K562 (cell line): ENCODE results near the gene EPHB4. TPM values are rescaled to one million over a fixed set of nuclear protein-coding genes. Genes with fewer than 3 reads are reported as not detected.

Source experiments
- BDP1 ChIP-seq: IDR thresholded peaks from 3 replicates; pipeline ENCODE4 v1.6.1; 2011; ENCODE audit not compliant: insufficient read length, insufficient read depth
- CREM ChIP-seq: IDR thresholded peaks from 2 replicates; pipeline ENCODE4 v1.6.1; 2014; ENCODE audit warnings: antibody characterized with exemption, low read depth
- EP300 ChIP-seq: IDR thresholded peaks from 2 replicates; pipeline ENCODE4 v1.6.1; 2012; ENCODE audit warnings: low read length, improper control_type of control experiment
- GATAD2A ChIP-seq: fragments of 450-650 bp; IDR thresholded peaks from 2 replicates; pipeline ENCODE4 v1.6.1; 2017
- HCFC1 ChIP-seq: IDR thresholded peaks from 2 replicates; pipeline ENCODE4 v1.6.1; 2012; ENCODE audit warnings: low read depth, low read length, improper control_type of control experiment
- NFATC3 ChIP-seq: fragments of 450-650 bp; IDR thresholded peaks from 2 replicates; pipeline ENCODE4 v1.6.1; 2017; ENCODE audit warnings: mild to moderate bottlenecking
- NR1H2 ChIP-seq: sonication (generic); formaldehyde crosslinking; IDR thresholded peaks from 2 replicates; pipeline ENCODE4 v1.4.0; 2020; ENCODE audit warnings: mild to moderate bottlenecking, missing genetic modification reagents
- NR2C2 ChIP-seq, 2 experiments: fragments of 200-800 bp in 1 of 2; sonication (Bioruptor generic) in 1 of 2; sonication (generic) in 1 of 2; formaldehyde crosslinking in 1 of 2; IDR thresholded peaks; 2 replicates each; pipeline versions ENCODE4 v1.6.1 to v1.8.0; 2016 to 2022; ENCODE audit warnings: mild to moderate bottlenecking in 1 of 2, missing compliant biosample characterization in 1 of 2, missing genetic modification characterization in 1 of 2, missing genetic modification reagents in 1 of 2
- SAP30 ChIP-seq: fragments of 200-600 bp; sonication (generic); IDR thresholded peaks from 2 replicates; pipeline ENCODE4 v1.6.1; 2012; ENCODE audit warnings: borderline replicate concordance, low read depth, mild to moderate bottlenecking, moderate library complexity, low read length, control low read depth, inconsistent platforms; ENCODE audit not compliant: insufficient read depth, poor library complexity, severe bottlenecking
- SMAD1 ChIP-seq: fragments of 150-350 bp; IDR thresholded peaks from 2 replicates; pipeline ENCODE4 v1.6.1; 2014; ENCODE audit warnings: low read length, low read depth; ENCODE audit not compliant: partially characterized antibody
- ZEB2 ChIP-seq: fragments of 450-650 bp; IDR thresholded peaks from 2 replicates; pipeline ENCODE4 v1.6.1; 2016
- ZNF311 ChIP-seq: fragments of 250-450 bp; sonication (Bioruptor Pico); IDR thresholded peaks from 2 replicates; pipeline ENCODE4 v1.4.0; 2020; ENCODE audit warnings: mild to moderate bottlenecking, moderate library complexity
- ZNF583 ChIP-seq: fragments of 250-450 bp; sonication (Bioruptor Pico); IDR thresholded peaks from 2 replicates; pipeline ENCODE4 v1.4.0; 2020
- ZNF584 ChIP-seq: fragments of 200-800 bp; sonication (Bioruptor generic); IDR thresholded peaks from 2 replicates; pipeline ENCODE4 v1.6.1; 2016; ENCODE audit warnings: low read depth, mild to moderate bottlenecking, missing genetic modification characterization, missing compliant biosample characterization
- ZNF695 ChIP-seq: fragments of 450-650 bp; formaldehyde crosslinking; IDR thresholded peaks from 2 replicates; pipeline ENCODE4 v1.4.0; 2020; ENCODE audit warnings: mild to moderate bottlenecking, moderate library complexity
- polyA plus RNA-seq, 8 experiments: library from polyadenylated mRNA; depleted of rRNA in 4 of 8; stranded (reverse) in 5 of 8; unstranded in 3 of 8; fragments of >200 nt; fragmentation: Nextera tagmentation in 2 of 8; fragmentation: Illumina TruSeq in 1 of 8; extraction: Ambion mirVana in 2 of 8; extraction: Trizol in 1 of 8; gene quantifications; 2 replicates each; pipeline versions ENCODE4 v1.2.1 to v1.2.3, GENCODE V29; 2011 to 2014; ENCODE audit warnings: inconsistent platforms in 1 of 8, missing spikeins in 1 of 8
- total RNA-seq, 7 experiments: library from RNA; depleted of rRNA in 6 of 7; stranded (reverse); fragments of >200 nt in 6 of 7; fragmentation: Illumina TruSeq in 2 of 7; extraction: Trizol in 2 of 7; gene quantifications; 2 replicates each; pipeline versions ENCODE4 v1.2.1 to v1.2.3, GENCODE V29; 2011 to 2021; ENCODE audit warnings: low replicate concordance in 1 of 7
- TF ChIP-seq, protein P1 (sequence below): sonication (generic); formaldehyde crosslinking; IDR thresholded peaks from 2 replicates; pipeline ENCODE4 v1.8.0; 2023; ENCODE audit warnings: mild to moderate bottlenecking, missing genetic modification reagents
- TF ChIP-seq, protein P2 (sequence below), 2 experiments: IDR thresholded peaks; 2 replicates each; pipeline ENCODE4 v1.6.1; 2012; ENCODE audit warnings: improper control_type of control experiment in 2 of 2, low read depth in 2 of 2, low read length in 2 of 2, borderline replicate concordance in 1 of 2
- TF ChIP-seq, protein P3 (sequence below): fragments of 150-350 bp; conservative IDR thresholded peaks from 2 replicates; pipeline ENCODE4 v1.6.1; 2014; ENCODE audit warnings: low read length

Gene EPHB4
- total and polyA plus RNA-seq, 9 of the 15 experiments (the other 6 are each of a cell fraction or from before 2014, with no cell fraction given) = 1.2 to 82.1 (median 37.9) TPM

GRCh38 chr7:100840470-100841100 is 13.3 kb upstream of the EPHB4 start (continued):
- TF ChIP-seq, protein P1, sequence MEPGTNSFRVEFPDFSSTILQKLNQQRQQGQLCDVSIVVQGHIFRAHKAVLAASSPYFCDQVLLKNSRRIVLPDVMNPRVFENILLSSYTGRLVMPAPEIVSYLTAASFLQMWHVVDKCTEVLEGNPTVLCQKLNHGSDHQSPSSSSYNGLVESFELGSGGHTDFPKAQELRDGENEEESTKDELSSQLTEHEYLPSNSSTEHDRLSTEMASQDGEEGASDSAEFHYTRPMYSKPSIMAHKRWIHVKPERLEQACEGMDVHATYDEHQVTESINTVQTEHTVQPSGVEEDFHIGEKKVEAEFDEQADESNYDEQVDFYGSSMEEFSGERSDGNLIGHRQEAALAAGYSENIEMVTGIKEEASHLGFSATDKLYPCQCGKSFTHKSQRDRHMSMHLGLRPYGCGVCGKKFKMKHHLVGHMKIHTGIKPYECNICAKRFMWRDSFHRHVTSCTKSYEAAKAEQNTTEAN (CRISPR knock-in tag) = no peak
- TF ChIP-seq, protein P2, sequence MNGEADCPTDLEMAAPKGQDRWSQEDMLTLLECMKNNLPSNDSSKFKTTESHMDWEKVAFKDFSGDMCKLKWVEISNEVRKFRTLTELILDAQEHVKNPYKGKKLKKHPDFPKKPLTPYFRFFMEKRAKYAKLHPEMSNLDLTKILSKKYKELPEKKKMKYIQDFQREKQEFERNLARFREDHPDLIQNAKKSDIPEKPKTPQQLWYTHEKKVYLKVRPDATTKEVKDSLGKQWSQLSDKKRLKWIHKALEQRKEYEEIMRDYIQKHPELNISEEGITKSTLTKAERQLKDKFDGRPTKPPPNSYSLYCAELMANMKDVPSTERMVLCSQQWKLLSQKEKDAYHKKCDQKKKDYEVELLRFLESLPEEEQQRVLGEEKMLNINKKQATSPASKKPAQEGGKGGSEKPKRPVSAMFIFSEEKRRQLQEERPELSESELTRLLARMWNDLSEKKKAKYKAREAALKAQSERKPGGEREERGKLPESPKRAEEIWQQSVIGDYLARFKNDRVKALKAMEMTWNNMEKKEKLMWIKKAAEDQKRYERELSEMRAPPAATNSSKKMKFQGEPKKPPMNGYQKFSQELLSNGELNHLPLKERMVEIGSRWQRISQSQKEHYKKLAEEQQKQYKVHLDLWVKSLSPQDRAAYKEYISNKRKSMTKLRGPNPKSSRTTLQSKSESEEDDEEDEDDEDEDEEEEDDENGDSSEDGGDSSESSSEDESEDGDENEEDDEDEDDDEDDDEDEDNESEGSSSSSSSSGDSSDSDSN (IDR thresholded peaks at IDR 0.05; ENCODE audit: borderline replicate concordance in 1 of 2, low read depth in 2 of 2, low read length in 2 of 2) = no peak
- no peak for TF ChIP-seq SAP30
- TF ChIP-seq GATAD2A = no peak
- no peak for TF ChIP-seq ZNF584 (CRISPR knock-in tag)
- TF ChIP-seq NFATC3 = 0 out of 2 replicates have a peak, but pooled peaks have one; percentile 68
- TF ChIP-seq, protein P3, sequence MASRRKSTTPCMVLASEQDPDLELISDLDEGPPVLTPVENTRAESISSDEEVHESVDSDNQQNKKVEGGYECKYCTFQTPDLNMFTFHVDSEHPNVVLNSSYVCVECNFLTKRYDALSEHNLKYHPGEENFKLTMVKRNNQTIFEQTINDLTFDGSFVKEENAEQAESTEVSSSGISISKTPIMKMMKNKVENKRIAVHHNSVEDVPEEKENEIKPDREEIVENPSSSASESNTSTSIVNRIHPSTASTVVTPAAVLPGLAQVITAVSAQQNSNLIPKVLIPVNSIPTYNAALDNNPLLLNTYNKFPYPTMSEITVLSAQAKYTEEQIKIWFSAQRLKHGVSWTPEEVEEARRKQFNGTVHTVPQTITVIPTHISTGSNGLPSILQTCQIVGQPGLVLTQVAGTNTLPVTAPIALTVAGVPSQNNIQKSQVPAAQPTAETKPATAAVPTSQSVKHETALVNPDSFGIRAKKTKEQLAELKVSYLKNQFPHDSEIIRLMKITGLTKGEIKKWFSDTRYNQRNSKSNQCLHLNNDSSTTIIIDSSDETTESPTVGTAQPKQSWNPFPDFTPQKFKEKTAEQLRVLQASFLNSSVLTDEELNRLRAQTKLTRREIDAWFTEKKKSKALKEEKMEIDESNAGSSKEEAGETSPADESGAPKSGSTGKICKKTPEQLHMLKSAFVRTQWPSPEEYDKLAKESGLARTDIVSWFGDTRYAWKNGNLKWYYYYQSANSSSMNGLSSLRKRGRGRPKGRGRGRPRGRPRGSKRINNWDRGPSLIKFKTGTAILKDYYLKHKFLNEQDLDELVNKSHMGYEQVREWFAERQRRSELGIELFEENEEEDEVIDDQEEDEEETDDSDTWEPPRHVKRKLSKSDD = no peak
- no peak for TF ChIP-seq ZNF311 (CRISPR knock-in tag)
- TF ChIP-seq ZNF695 (CRISPR knock-in tag) = no peak
- 0 out of 2 replicates have a peak, but pooled peaks have one; percentile 16 for TF ChIP-seq EP300
- no peak for TF ChIP-seq NR1H2
- no peak for TF ChIP-seq NR2C2 (CRISPR knock-in tag; IDR thresholded peaks at IDR 0.05)
- 0 out of 2 replicates have a peak, but pooled peaks have one; percentile 28 for TF ChIP-seq NR2C2 (tag; IDR thresholded peaks at IDR 0.05)
- TF ChIP-seq ZNF583 (CRISPR knock-in tag) = no peak
- TF ChIP-seq SMAD1 = no peak
- no peak for TF ChIP-seq CREM
- TF ChIP-seq HCFC1 = no peak
- no peak for TF ChIP-seq BDP1
- 0 out of 2 replicates have a peak, but pooled peaks have one; percentile 46 for TF ChIP-seq ZEB2
